Liver (tissue), 9 donors: ENCODE measurements around the gene CACNA1E. TPM values are rescaled to one million over a fixed set of nuclear protein-coding genes. Genes with fewer than 3 reads are reported as not detected.

Experiments
- DNase-seq: peaks from one replicate; pipeline ENCODE4 v3.0.0-alpha.2; 2017; ENCODE audit warnings: low spot score
- H3K27ac ChIP-seq, 2 donors: one replicate each; pipeline ENCODE4 v1.7.0; 2013; ENCODE audit warnings: inconsistent platforms in 2 of 2, low read length in 2 of 2, control low read depth in 1 of 2, low read depth in 1 of 2, mild to moderate bottlenecking in 1 of 2
- H3K27me3 ChIP-seq, 4 donors: one replicate each; pipeline versions ENCODE4 v1.6.1 to v1.7.0; 2013; ENCODE audit warnings: low read length in 3 of 4, inconsistent platforms in 1 of 4, mild to moderate bottlenecking in 1 of 4, moderate library complexity in 1 of 4; ENCODE audit not compliant: control insufficient read depth in 4 of 4, insufficient read depth in 4 of 4
- H3K36me3 ChIP-seq, 4 donors: one replicate each; pipeline versions ENCODE4 v1.6.1 to v1.7.0; 2013; ENCODE audit warnings: low read length in 3 of 4, mild to moderate bottlenecking in 3 of 4, low read depth in 1 of 4, moderate library complexity in 1 of 4; ENCODE audit not compliant: control insufficient read depth in 4 of 4, insufficient read depth in 3 of 4
- H3K4me1 ChIP-seq, 4 donors: one replicate each; pipeline versions ENCODE4 v1.6.1 to v1.7.0; 2013; ENCODE audit warnings: low read length in 3 of 4, mild to moderate bottlenecking in 3 of 4, moderate library complexity in 1 of 4; ENCODE audit not compliant: control insufficient read depth in 4 of 4, insufficient read depth in 4 of 4
- H3K4me3 ChIP-seq, 3 donors: one replicate each; pipeline versions ENCODE4 v1.6.1 to v1.7.0; 2013; ENCODE audit warnings: low read length in 3 of 3, control low read depth in 1 of 3, low read depth in 1 of 3, mild to moderate bottlenecking in 1 of 3
- H3K9ac ChIP-seq, 2 donors: one replicate each; pipeline ENCODE4 v1.7.0; 2013; ENCODE audit warnings: low read length in 2 of 2, mild to moderate bottlenecking in 2 of 2, moderate library complexity in 2 of 2, control low read depth in 1 of 2, low read depth in 1 of 2
- H3K9me3 ChIP-seq, 4 donors: one replicate each; pipeline versions ENCODE4 v1.6.1 to v1.7.0; 2013; ENCODE audit warnings: low read length in 3 of 4; ENCODE audit not compliant: control insufficient read depth in 4 of 4
- EGR1 ChIP-seq, 2 donors: IDR thresholded peaks; 2 replicates each; pipeline ENCODE4 v1.6.1; 2016 to 2018; ENCODE audit warnings: antibody characterized with exemption in 2 of 2, low read depth in 2 of 2
- FOXA1 ChIP-seq: IDR thresholded peaks from 2 replicates; pipeline ENCODE4 v1.6.1; 2016; ENCODE audit warnings: antibody characterized with exemption
- FOXA2 ChIP-seq: IDR thresholded peaks from 2 replicates; pipeline ENCODE4 v1.6.1; 2016; ENCODE audit warnings: antibody characterized with exemption
- GABPA ChIP-seq, 2 donors: IDR thresholded peaks in 1 of 2; conservative IDR thresholded peaks in 1 of 2; 2 replicates each; pipeline ENCODE4 v1.6.1; 2016; ENCODE audit warnings: antibody characterized with exemption in 2 of 2, mild to moderate bottlenecking in 1 of 2, moderate library complexity in 1 of 2
- HNF4A ChIP-seq, 2 donors: conservative IDR thresholded peaks; 2 replicates each; pipeline ENCODE4 v1.6.1; 2016; ENCODE audit warnings: antibody characterized with exemption in 2 of 2, mild to moderate bottlenecking in 2 of 2
- HNF4G ChIP-seq: IDR thresholded peaks from 2 replicates; pipeline ENCODE4 v1.6.1; 2016; ENCODE audit warnings: antibody characterized with exemption
- JUND ChIP-seq, 2 donors: IDR thresholded peaks; 2 replicates each; pipeline ENCODE4 v1.6.1; 2016; ENCODE audit warnings: antibody characterized with exemption in 2 of 2
- NR2F2 ChIP-seq: IDR thresholded peaks from 2 replicates; pipeline ENCODE4 v1.6.1; 2016; ENCODE audit warnings: antibody characterized with exemption
- RAD21 ChIP-seq, 2 donors: IDR thresholded peaks; 2 replicates each; pipeline ENCODE4 v1.6.1; 2016; ENCODE audit warnings: antibody characterized with exemption in 2 of 2, mild to moderate bottlenecking in 2 of 2
- RXRA ChIP-seq, 2 donors: IDR thresholded peaks; 2 replicates each; pipeline ENCODE4 v1.6.1; 2017 to 2018; ENCODE audit warnings: antibody characterized with exemption in 2 of 2, mild to moderate bottlenecking in 1 of 2
- SP1 ChIP-seq: IDR thresholded peaks from 2 replicates; pipeline ENCODE4 v1.6.1; 2018; ENCODE audit warnings: antibody characterized with exemption, mild to moderate bottlenecking
- TAF1 ChIP-seq: conservative IDR thresholded peaks from 2 replicates; pipeline ENCODE4 v1.6.1; 2016; ENCODE audit warnings: antibody characterized with exemption, mild to moderate bottlenecking
- YY1 ChIP-seq: IDR thresholded peaks from 2 replicates; pipeline ENCODE4 v1.6.1; 2016; ENCODE audit warnings: antibody characterized with exemption, mild to moderate bottlenecking
- WGBS: extraction: QIAGEN DNeasy Blood & Tissue Kit; methylation state at CpG from one replicate; pipeline ENCODE4 v1.1.7; 2013; 5-methylcytosine and 5-hydroxymethylcytosine counted together
- polyA plus RNA-seq, 2 donors: library from polyadenylated mRNA; stranded (reverse) in 1 of 2; unstranded in 1 of 2; fragments of 200-250 nt in 1 of 2; fragments of >200 nt in 1 of 2; fragmentation: Nextera tagmentation in 1 of 2; extraction: Ambion mirVana in 1 of 2; gene quantifications; one replicate each; pipeline versions ENCODE4 v1.2.1 to v1.2.3, GENCODE V29; 2013 to 2015
- total RNA-seq, 2 donors: library from RNA; depleted of rRNA; stranded (reverse); fragments of >200 nt; gene quantifications; one replicate each; pipeline ENCODE4 v1.2.3, GENCODE V29; 2014
- TF ChIP-seq, protein P1 (sequence below): IDR thresholded peaks from 2 replicates; pipeline ENCODE4 v1.6.1; 2016; ENCODE audit warnings: antibody characterized with exemption, mild to moderate bottlenecking
- TF ChIP-seq, protein P2 (sequence below): IDR thresholded peaks from 2 replicates; pipeline ENCODE4 v1.6.1; 2016; ENCODE audit warnings: antibody characterized with exemption
- TF ChIP-seq, protein P3 (sequence below): IDR thresholded peaks from 2 replicates; pipeline ENCODE4 v1.6.1; 2016; ENCODE audit warnings: antibody characterized with exemption
- TF ChIP-seq, protein P4 (sequence below): fragments of 150-350 bp; IDR thresholded peaks from 2 replicates; pipeline ENCODE4 v1.5.1; 2017; ENCODE audit warnings: improper control_type of control experiment, low read depth, low read length; ENCODE audit not compliant: missing input control
- TF ChIP-seq, protein P5 (sequence below): IDR thresholded peaks from 2 replicates; pipeline ENCODE4 v1.6.1; 2016; ENCODE audit warnings: antibody characterized with exemption
- donor health status: healthy.
- donor health status: healthy.
- donor health status: healthy.
- donor health status: healthy.
- donor health status: healthy.

Gene CACNA1E
- total and polyA plus RNA-seq, 4 donors, result under 0.01 to 0.08 (median 0.01) TPM; not detected in 1

DNA sequence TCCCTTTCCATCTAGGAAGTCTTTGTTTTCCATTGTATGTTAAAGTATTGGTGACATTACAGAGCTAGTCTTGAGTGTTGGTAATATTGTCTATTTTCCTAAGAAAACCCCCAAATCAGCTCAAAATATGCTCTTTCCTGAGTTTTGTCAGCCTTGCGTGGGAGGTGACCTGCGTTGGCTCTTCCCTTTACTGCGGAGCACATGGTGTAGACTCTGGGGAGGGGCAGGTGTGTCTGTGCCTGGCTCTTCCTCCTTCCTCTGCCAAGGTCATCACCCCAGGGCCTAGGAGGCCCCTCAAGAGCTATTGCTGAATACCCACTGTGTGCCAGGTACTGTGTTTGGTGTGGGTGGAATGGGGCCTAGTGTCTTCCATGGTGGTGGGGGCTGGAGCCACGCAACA lies 33.4 kb downstream of the CACNA1E start:
- no peak for DNase-seq
- 94% methylated on average over 4 of the region's 4 CpGs for WGBS
- H3K4me3 ChIP-seq, result no peak overlapping the region
- no peak overlapping the region for H3K27ac ChIP-seq
- H3K36me3 ChIP-seq, result no peaks in the 10 kb centered on the region
- H3K9ac ChIP-seq, result no peak overlapping the region
- H3K9me3 ChIP-seq, result no peaks in the 10 kb centered on the region
- H3K4me1 ChIP-seq, result no peaks in the 10 kb centered on the region
- no peaks in the 10 kb centered on the region for H3K27me3 ChIP-seq
- no peak for TF ChIP-seq YY1
- TF ChIP-seq HNF4A (conservative IDR thresholded peaks at IDR 0.05), result no peak
- TF ChIP-seq, protein P1, sequence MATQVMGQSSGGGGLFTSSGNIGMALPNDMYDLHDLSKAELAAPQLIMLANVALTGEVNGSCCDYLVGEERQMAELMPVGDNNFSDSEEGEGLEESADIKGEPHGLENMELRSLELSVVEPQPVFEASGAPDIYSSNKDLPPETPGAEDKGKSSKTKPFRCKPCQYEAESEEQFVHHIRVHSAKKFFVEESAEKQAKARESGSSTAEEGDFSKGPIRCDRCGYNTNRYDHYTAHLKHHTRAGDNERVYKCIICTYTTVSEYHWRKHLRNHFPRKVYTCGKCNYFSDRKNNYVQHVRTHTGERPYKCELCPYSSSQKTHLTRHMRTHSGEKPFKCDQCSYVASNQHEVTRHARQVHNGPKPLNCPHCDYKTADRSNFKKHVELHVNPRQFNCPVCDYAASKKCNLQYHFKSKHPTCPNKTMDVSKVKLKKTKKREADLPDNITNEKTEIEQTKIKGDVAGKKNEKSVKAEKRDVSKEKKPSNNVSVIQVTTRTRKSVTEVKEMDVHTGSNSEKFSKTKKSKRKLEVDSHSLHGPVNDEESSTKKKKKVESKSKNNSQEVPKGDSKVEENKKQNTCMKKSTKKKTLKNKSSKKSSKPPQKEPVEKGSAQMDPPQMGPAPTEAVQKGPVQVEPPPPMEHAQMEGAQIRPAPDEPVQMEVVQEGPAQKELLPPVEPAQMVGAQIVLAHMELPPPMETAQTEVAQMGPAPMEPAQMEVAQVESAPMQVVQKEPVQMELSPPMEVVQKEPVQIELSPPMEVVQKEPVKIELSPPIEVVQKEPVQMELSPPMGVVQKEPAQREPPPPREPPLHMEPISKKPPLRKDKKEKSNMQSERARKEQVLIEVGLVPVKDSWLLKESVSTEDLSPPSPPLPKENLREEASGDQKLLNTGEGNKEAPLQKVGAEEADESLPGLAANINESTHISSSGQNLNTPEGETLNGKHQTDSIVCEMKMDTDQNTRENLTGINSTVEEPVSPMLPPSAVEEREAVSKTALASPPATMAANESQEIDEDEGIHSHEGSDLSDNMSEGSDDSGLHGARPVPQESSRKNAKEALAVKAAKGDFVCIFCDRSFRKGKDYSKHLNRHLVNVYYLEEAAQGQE, result no peak
- TF ChIP-seq TAF1, result no peak
- TF ChIP-seq, protein P2, sequence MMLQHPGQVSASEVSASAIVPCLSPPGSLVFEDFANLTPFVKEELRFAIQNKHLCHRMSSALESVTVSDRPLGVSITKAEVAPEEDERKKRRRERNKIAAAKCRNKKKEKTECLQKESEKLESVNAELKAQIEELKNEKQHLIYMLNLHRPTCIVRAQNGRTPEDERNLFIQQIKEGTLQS, result no peak
- TF ChIP-seq JUND (IDR thresholded peaks at IDR 0.05), result no peak
- TF ChIP-seq, protein P3, sequence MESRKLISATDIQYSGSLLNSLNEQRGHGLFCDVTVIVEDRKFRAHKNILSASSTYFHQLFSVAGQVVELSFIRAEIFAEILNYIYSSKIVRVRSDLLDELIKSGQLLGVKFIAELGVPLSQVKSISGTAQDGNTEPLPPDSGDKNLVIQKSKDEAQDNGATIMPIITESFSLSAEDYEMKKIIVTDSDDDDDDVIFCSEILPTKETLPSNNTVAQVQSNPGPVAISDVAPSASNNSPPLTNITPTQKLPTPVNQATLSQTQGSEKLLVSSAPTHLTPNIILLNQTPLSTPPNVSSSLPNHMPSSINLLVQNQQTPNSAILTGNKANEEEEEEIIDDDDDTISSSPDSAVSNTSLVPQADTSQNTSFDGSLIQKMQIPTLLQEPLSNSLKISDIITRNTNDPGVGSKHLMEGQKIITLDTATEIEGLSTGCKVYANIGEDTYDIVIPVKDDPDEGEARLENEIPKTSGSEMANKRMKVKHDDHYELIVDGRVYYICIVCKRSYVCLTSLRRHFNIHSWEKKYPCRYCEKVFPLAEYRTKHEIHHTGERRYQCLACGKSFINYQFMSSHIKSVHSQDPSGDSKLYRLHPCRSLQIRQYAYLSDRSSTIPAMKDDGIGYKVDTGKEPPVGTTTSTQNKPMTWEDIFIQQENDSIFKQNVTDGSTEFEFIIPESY, result no peak
- TF ChIP-seq, protein P4, sequence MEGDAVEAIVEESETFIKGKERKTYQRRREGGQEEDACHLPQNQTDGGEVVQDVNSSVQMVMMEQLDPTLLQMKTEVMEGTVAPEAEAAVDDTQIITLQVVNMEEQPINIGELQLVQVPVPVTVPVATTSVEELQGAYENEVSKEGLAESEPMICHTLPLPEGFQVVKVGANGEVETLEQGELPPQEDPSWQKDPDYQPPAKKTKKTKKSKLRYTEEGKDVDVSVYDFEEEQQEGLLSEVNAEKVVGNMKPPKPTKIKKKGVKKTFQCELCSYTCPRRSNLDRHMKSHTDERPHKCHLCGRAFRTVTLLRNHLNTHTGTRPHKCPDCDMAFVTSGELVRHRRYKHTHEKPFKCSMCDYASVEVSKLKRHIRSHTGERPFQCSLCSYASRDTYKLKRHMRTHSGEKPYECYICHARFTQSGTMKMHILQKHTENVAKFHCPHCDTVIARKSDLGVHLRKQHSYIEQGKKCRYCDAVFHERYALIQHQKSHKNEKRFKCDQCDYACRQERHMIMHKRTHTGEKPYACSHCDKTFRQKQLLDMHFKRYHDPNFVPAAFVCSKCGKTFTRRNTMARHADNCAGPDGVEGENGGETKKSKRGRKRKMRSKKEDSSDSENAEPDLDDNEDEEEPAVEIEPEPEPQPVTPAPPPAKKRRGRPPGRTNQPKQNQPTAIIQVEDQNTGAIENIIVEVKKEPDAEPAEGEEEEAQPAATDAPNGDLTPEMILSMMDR, result no peak
- TF ChIP-seq RAD21 (IDR thresholded peaks at IDR 0.05), result no peak
- no peak for TF ChIP-seq EGR1 (IDR thresholded peaks at IDR 0.05; ENCODE audit: low read depth in 2 of 2)
- TF ChIP-seq NR2F2, result no peak
- TF ChIP-seq RXRA (IDR thresholded peaks at IDR 0.05), result no peak
- no peak for TF ChIP-seq HNF4G
- TF ChIP-seq FOXA2, result no peak
- no peak for TF ChIP-seq GABPA (IDR thresholded peaks at IDR 0.05 in 1 of 2, conservative IDR thresholded peaks at IDR 0.05 in 1 of 2)
- TF ChIP-seq FOXA1, result no peak
- no peak for TF ChIP-seq SP1
- TF ChIP-seq, protein P5, sequence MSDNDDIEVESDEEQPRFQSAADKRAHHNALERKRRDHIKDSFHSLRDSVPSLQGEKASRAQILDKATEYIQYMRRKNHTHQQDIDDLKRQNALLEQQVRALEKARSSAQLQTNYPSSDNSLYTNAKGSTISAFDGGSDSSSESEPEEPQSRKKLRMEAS, result no peak
